A172 (cell line): ENCODE data around the gene DISP1. TPM values are rescaled to one million over a fixed set of nuclear protein-coding genes. Genes with fewer than 3 reads are reported as not detected.

Experiments used
- DNase-seq: peaks from one replicate; pipeline ENCODE4 v3.0.0-alpha.2; 2015; ENCODE audit warnings: low spot score
- total RNA-seq: library from RNA; depleted of rRNA; stranded (reverse); fragments of >200 nt; shearing (Covaris generic); gene quantifications from 2 replicates; pipeline ENCODE4 v1.2.3, GENCODE V29; 2014; rRNA removed

The DISP1 gene
- 3.3 and 5.0 TPM in 2 replicates for total RNA-seq

- DNase-seq: peak; percentile 72
These were observed at the start of gene DISP1 for GRCh38 chr1:222814536-222815439. TSS of gene DISP1 (plus strand) at chr1:222815039. CDS start at chr1:222942824, 127,785 bp downstream.

- DNase-seq: no peak
These were observed 47.7 kb upstream of the DISP1 start for GRCh38 chr1:222767152-222767571.

- no peak for DNase-seq
These were observed 46.2 kb upstream of the DISP1 start for GRCh38 chr1:222768592-222768991.

- no peak for DNase-seq
These were observed 45.7 kb upstream of the DISP1 start for GRCh38 chr1:222769181-222769580.

- no peak for DNase-seq
These were observed 44.7 kb upstream of the DISP1 start for GRCh38 chr1:222769971-222770620.

GRCh38 chr1:222772996-222773379 lies 41.9 kb upstream of the DISP1 start:
- DNase-seq: no peak

GRCh38 chr1:222777463-222777862 lies 37.4 kb upstream of the DISP1 start:
- no peak for DNase-seq

- no peak for DNase-seq
These were observed 36.9 kb upstream of the DISP1 start for GRCh38 chr1:222777977-222778376.

GRCh38 chr1:222781251-222781650 lies 33.6 kb upstream of the DISP1 start:
- no peak for DNase-seq

- DNase-seq: no peak
These were observed 31.8 kb upstream of the DISP1 start for GRCh38 chr1:222783051-222783450.

- no peak for DNase-seq
These were observed 30.5 kb upstream of the DISP1 start for GRCh38 chr1:222784371-222784770.

GRCh38 chr1:222784916-222785315 lies 29.9 kb upstream of the DISP1 start:
- no peak for DNase-seq

GRCh38 chr1:222785529-222785928 lies 29.3 kb upstream of the DISP1 start:
- DNase-seq: no peak

- peak; percentile 46 for DNase-seq
These were observed 28.7 kb upstream of the DISP1 start for GRCh38 chr1:222786121-222786520.

- DNase-seq: no peak
These were observed 27.1 kb upstream of the DISP1 start for GRCh38 chr1:222787729-222788128.

- DNase-seq: no peak
These were observed 26.3 kb upstream of the DISP1 start for GRCh38 chr1:222788402-222789156.

GRCh38 chr1:222790115-222790514 lies 24.7 kb upstream of the DISP1 start:
- DNase-seq: no peak

GRCh38 chr1:222790520-222790919 lies 24.3 kb upstream of the DISP1 start:
- DNase-seq: no peak

GRCh38 chr1:222791006-222791710 lies 23.7 kb upstream of the DISP1 start:
- DNase-seq: peak; percentile 77

- no peak for DNase-seq
These were observed 22.1 kb upstream of the DISP1 start for GRCh38 chr1:222792744-222793143.

GRCh38 chr1:222794656-222795474 lies 20.0 kb upstream of the DISP1 start:
- no peak for DNase-seq
